B cell (primary cell): ENCODE data around the gene PHKG2. TPM values are rescaled to one million over a fixed set of nuclear protein-coding genes. Genes with fewer than 3 reads are reported as not detected.

Experiments used
- ATAC-seq: fragments of 200-7000 bp; cut with Tn5 transposase; one replicate; pipeline ENCODE4 v1.10.0; 2021; ENCODE audit warnings: low read depth, mild to moderate bottlenecking, moderate number of reproducible peaks, moderate library complexity
- CTCF ChIA-PET: fragments of 350-600 bp; sonication (Branson Sonifier 250); formaldehyde crosslinking; loops from one replicate; lab custom pipeline; 2021; ENCODE audit warnings: antibody characterized with exemption, inconsistent platforms; lab: Charles Lee
- POLR2A ChIA-PET: fragments of 350-600 bp; sonication (Branson Sonifier 250); formaldehyde crosslinking; loops from one replicate; lab custom pipeline; 2021; ENCODE audit warnings: antibody characterized with exemption; lab: Charles Lee
- DNase-seq: peaks from one replicate; pipeline ENCODE4 v3.0.0; 2013
- H2AFZ ChIP-seq: 2 replicates; pipeline ENCODE4 v1.6.1; 2012; ENCODE audit warnings: mild to moderate bottlenecking, low read depth, low read length; ENCODE audit not compliant: insufficient read depth, poor library complexity, severe bottlenecking
- H3K27ac ChIP-seq, 2 donors: 1 replicate in 1 of 2; 2 replicates in 1 of 2; pipeline ENCODE4 v1.5.1; 2012 to 2013; ENCODE audit warnings: low read length in 2 of 2, mild to moderate bottlenecking in 2 of 2, moderate library complexity in 1 of 2
- H3K27me3 ChIP-seq, 4 experiments: fragments of 200-600 bp in 1 of 4; sonication (generic) in 1 of 4; replicated peaks in 1 of 4; 1 replicate in 2 of 4; 2 replicates in 2 of 4; pipeline versions ENCODE4 v1.6.1 to v1.7.0; 2013 to 2016; ENCODE audit warnings: low read length in 3 of 4, mild to moderate bottlenecking in 2 of 4, mixed read lengths in 1 of 4, moderate library complexity in 1 of 4; ENCODE audit not compliant: insufficient read depth in 4 of 4, control insufficient read depth in 3 of 4; ENCODE audit errors: control extremely low read depth in 1 of 4
- H3K36me3 ChIP-seq, 2 experiments: replicated peaks in 1 of 2; 1 replicate in 1 of 2; 2 replicates in 1 of 2; pipeline versions ENCODE4 v1.6.1 to v1.7.1; 2013; ENCODE audit warnings: low read length in 1 of 2; ENCODE audit not compliant: insufficient read depth in 2 of 2, control insufficient read depth in 1 of 2; ENCODE audit errors: control extremely low read depth in 1 of 2, extremely low read depth in 1 of 2
- H3K4me1 ChIP-seq, 2 donors: fragments of 200-600 bp in 1 of 2; sonication (generic) in 1 of 2; 1 replicate in 1 of 2; 2 replicates in 1 of 2; pipeline versions ENCODE4 v1.5.1 to v1.6.1; 2013 to 2017; ENCODE audit warnings: low read length in 2 of 2; ENCODE audit not compliant: control insufficient read depth in 2 of 2, insufficient read depth in 2 of 2
- H3K4me2 ChIP-seq: replicated peaks from 2 replicates; pipeline ENCODE3; 2012; ENCODE audit warnings: mild to moderate bottlenecking, low read depth, low read length; ENCODE audit not compliant: poor library complexity, severe bottlenecking
- H3K4me3 ChIP-seq, 5 experiments: fragments of 200-600 bp in 1 of 5; sonication (generic) in 1 of 5; 1 replicate in 3 of 5; 2 replicates in 2 of 5; pipeline versions ENCODE4 v1.5.1 to v1.7.0; 2011 to 2016; ENCODE audit warnings: low read length in 4 of 5, mild to moderate bottlenecking in 4 of 5, low read depth in 2 of 5, control low read depth in 1 of 5, moderate library complexity in 1 of 5; ENCODE audit not compliant: insufficient read depth in 1 of 5; ENCODE audit errors: control extremely low read depth in 1 of 5, extremely low read depth in 1 of 5
- H3K79me2 ChIP-seq: fragments of 200-600 bp; sonication (generic); one replicate; pipeline ENCODE4 v1.6.0; 2016; ENCODE audit warnings: low read length; ENCODE audit not compliant: control insufficient read depth, insufficient read depth
- H3K9ac ChIP-seq: fragments of 200-600 bp; sonication (generic); 2 replicates; pipeline ENCODE4 v1.6.1; 2017; ENCODE audit warnings: mild to moderate bottlenecking, low read length, moderate library complexity
- H3K9me3 ChIP-seq, 3 donors: one replicate each; pipeline versions ENCODE4 v1.6.1 to v1.7.1; 2013; ENCODE audit warnings: low read length in 2 of 3; ENCODE audit not compliant: control insufficient read depth in 2 of 3, insufficient read depth in 1 of 3; ENCODE audit errors: control extremely low read depth in 1 of 3
- H4K20me1 ChIP-seq: 2 replicates; pipeline ENCODE4 v1.6.0; 2012; ENCODE audit warnings: mild to moderate bottlenecking, low read length; ENCODE audit not compliant: insufficient read depth, control insufficient read depth, poor library complexity, severe bottlenecking
- H3K27ac Mint-ChIP-seq: one replicate; pipeline ENCODE4 v1.8.0; 2021; ENCODE audit warnings: mixed read lengths
- H3K27me3 Mint-ChIP-seq: one replicate; pipeline ENCODE4 v1.8.0; 2021; ENCODE audit warnings: mixed read lengths
- H3K4me1 Mint-ChIP-seq: one replicate; pipeline ENCODE4 v1.8.0; 2021; ENCODE audit warnings: mixed read lengths
- H3K4me3 Mint-ChIP-seq: one replicate; pipeline ENCODE4 v1.8.0; 2021; ENCODE audit warnings: mixed read lengths
- H3K9me3 Mint-ChIP-seq: one replicate; pipeline ENCODE4 v1.8.0; 2022; ENCODE audit warnings: mixed read lengths; ENCODE audit not compliant: insufficient read depth
- CTCF ChIP-seq: fragments of 200-600 bp; IDR thresholded peaks from one replicate; pipeline ENCODE4 v1.8.0; 2022; ENCODE audit warnings: antibody characterized with exemption, mild to moderate bottlenecking
- EZH2 ChIP-seq: IDR thresholded peaks from 2 replicates; pipeline ENCODE4 v1.6.1; 2012; ENCODE audit warnings: borderline replicate concordance, low read depth, mild to moderate bottlenecking, moderate library complexity, low read length; ENCODE audit not compliant: insufficient read depth, poor library complexity, severe bottlenecking
- WGBS: methylation state at CpG from one replicate; pipeline ENCODE4 v1.1.5; 2013; ENCODE audit warnings: missing lambda C conversion rate; ENCODE audit not compliant: insufficient coverage; 5-methylcytosine and 5-hydroxymethylcytosine counted together
- intact Hi-C: fragments of 100-400 bp; cut with micrococcal nuclease; formaldehyde crosslinking; loops from one replicate; pipeline ENCODE4 v1.10.0; 2022
- polyA plus RNA-seq: library from polyadenylated mRNA; depleted of rRNA; stranded (reverse); fragments of >200 nt; gene quantifications from 2 replicates; pipeline ENCODE4 v1.2.3, GENCODE V29; 2012
- total RNA-seq, 2 donors: library from RNA; stranded (reverse); fragments of 120-200 nt in 1 of 2; gene quantifications; 1 replicate in 1 of 2; 2 replicates in 1 of 2; pipeline versions ENCODE4 v1.2.3 to v1.2.4, GENCODE V29; 2013 to 2022

PHKG2 gene
- total and polyA plus RNA-seq, 2 donors (not counting 1 experiment from before 2014, with no cell fraction given), result 55.7 to 80.8 TPM

GRCh38 chr16:30745082-30745481 lies 3.1 kb upstream of the PHKG2 start:
- H3K79me2 ChIP-seq, result peaks cover 26% of the 10 kb centered on the region
- WGBS, result 100% methylated on average over 1 of the region's 2 CpGs
- H3K4me2 ChIP-seq, result no peak overlapping the region
- H4K20me1 ChIP-seq, result peaks cover 10% of the 10 kb centered on the region
- no peak for TF ChIP-seq CTCF
- TF ChIP-seq EZH2, result no peak
- no peaks in the 10 kb centered on the region for H3K27me3 Mint-ChIP-seq
- peaks cover 3 to 5% of the 10 kb centered on the region in 2 donors for H3K4me1 ChIP-seq
- H3K4me1 Mint-ChIP-seq, result peaks cover 24% of the 10 kb centered on the region
- ATAC-seq, result no peak
- H3K9me3 ChIP-seq, result no peaks in the 10 kb centered on the region
- POLR2A ChIA-PET, result no interaction called here
- H3K36me3 ChIP-seq, result peaks cover 0 to 13% of the 10 kb centered on the region in 2 experiments
- intact Hi-C loops, result no loop called here
- no peak overlapping the region for H3K4me3 Mint-ChIP-seq
- no peak overlapping the region for H2AFZ ChIP-seq
- H3K9ac ChIP-seq, result no peak overlapping the region
- CTCF ChIA-PET, result no interaction called here
- H3K27me3 ChIP-seq, result no peaks in the 10 kb centered on the region
- no peak overlapping the region for H3K4me3 ChIP-seq
- peak overlapping the region; percentile 21 for H3K27ac Mint-ChIP-seq
- no peak overlapping the region for H3K27ac ChIP-seq
- DNase-seq, result no peak
- no peaks in the 10 kb centered on the region for H3K9me3 Mint-ChIP-seq

- no peak for DNase-seq
- Mint-ChIP-seq H3K9me3 (no peaks in the 10 kb centered on the region), H3K4me1 (peaks cover 19% of the 10 kb centered on the region), H3K4me3 (no peak overlapping the region), H3K27ac (no peak overlapping the region), H3K27me3 (no peaks in the 10 kb centered on the region)
- POLR2A ChIA-PET, result no interaction called here
- H4K20me1 ChIP-seq, result no peaks in the 10 kb centered on the region
- H3K27ac ChIP-seq, result no peak overlapping the region
- no peaks in the 10 kb centered on the region for H3K27me3 ChIP-seq
- intact Hi-C loops, result no loop called here
- TF ChIP-seq CTCF, result no peak
- no peak for TF ChIP-seq EZH2
- H3K4me1 ChIP-seq, result peaks cover 3 to 5% of the 10 kb centered on the region in 2 donors
- H3K36me3 ChIP-seq, result peaks cover 0 to 13% of the 10 kb centered on the region in 2 experiments
- no peak overlapping the region for H3K4me3 ChIP-seq
- CTCF ChIA-PET, result interaction anchor here (1.5 kb wide), 1 partner anchor 23 kb away, joined by 3 read pairs; no protein-coding TSS in a partner anchor
- peaks cover 12% of the 10 kb centered on the region for H3K79me2 ChIP-seq
- no peak for ATAC-seq
- no peak overlapping the region for H3K4me2 ChIP-seq
- no peaks in the 10 kb centered on the region for H3K9me3 ChIP-seq
- 100% methylated on average over 7 of the region's 9 CpGs for WGBS
- H2AFZ ChIP-seq, result no peak overlapping the region
- H3K9ac ChIP-seq, result no peak overlapping the region
Measured at GRCh38 chr16:30746638-30747175, 1.5 kb upstream of the PHKG2 start.
